Activated CD4-positive, alpha-beta memory T cell treated with anti-CD3 and anti-CD28 coated beads, Interleukin-2, amount 10 ng/mL, durations not matched to agents 7 days and 5 days (primary cell): ENCODE results near the gene TCF21. TPM values are rescaled to one million over a fixed set of nuclear protein-coding genes. Genes with fewer than 3 reads are reported as not detected.
"Not testable (repeated sequence)": the region's sequence is repeated elsewhere in the genome, so short reads cannot be mapped to it uniquely, and the experiment has no call there.

Source experiments
- CTCF ChIA-PET: fragments of 350-600 bp; sonication (Branson Sonifier 250); formaldehyde crosslinking; loops from one replicate; lab custom pipeline; 2021; ENCODE audit warnings: antibody characterized with exemption, inconsistent platforms; lab: Charles Lee
- POLR2A ChIA-PET: fragments of 350-600 bp; sonication (Branson Sonifier 250); formaldehyde crosslinking; loops from one replicate; lab custom pipeline; 2021; ENCODE audit warnings: antibody characterized with exemption; lab: Charles Lee
- DNase-seq: peaks from one replicate; pipeline ENCODE4 v3.0.0-alpha.2; 2020
- H3K27ac Mint-ChIP-seq: one replicate; pipeline ENCODE4 v1.8.0; 2021; ENCODE audit warnings: mild to moderate bottlenecking, mixed read lengths
- H3K27me3 Mint-ChIP-seq: one replicate; pipeline ENCODE4 v1.8.0; 2021; ENCODE audit warnings: mixed read lengths
- H3K36me3 Mint-ChIP-seq: one replicate; pipeline ENCODE4 v1.8.0; 2021; ENCODE audit warnings: low read depth, mixed read lengths
- H3K4me1 Mint-ChIP-seq: one replicate; pipeline ENCODE4 v1.8.0; 2021; ENCODE audit warnings: mixed read lengths
- H3K4me3 Mint-ChIP-seq: one replicate; pipeline ENCODE4 v1.8.0; 2021; ENCODE audit warnings: mild to moderate bottlenecking, mixed read lengths
- H3K9me3 Mint-ChIP-seq: one replicate; pipeline ENCODE4 v1.8.0; 2021; ENCODE audit warnings: mixed read lengths
- total RNA-seq, 2 experiments: library from RNA; stranded (reverse); gene quantifications; one replicate each; pipeline ENCODE4 v1.2.3, GENCODE V29; 2021

The TCF21 gene
- total RNA-seq = not detected

- no peak for DNase-seq
- no peak within 1 kb of the TSS for H3K27ac Mint-ChIP-seq
- ChIA-PET CTCF (no interaction called here), POLR2A (no interaction called here)
- H3K27me3 Mint-ChIP-seq = peaks cover 79% of the 10 kb centered on the region
- no peak within 1 kb of the TSS for H3K4me3 Mint-ChIP-seq
- H3K36me3 Mint-ChIP-seq = no peaks in the 10 kb centered on the region
- H3K4me1 Mint-ChIP-seq = peaks cover 28% of the 10 kb centered on the region
- no peaks in the 10 kb centered on the region for H3K9me3 Mint-ChIP-seq
These were observed at the start of gene TCF21 for GRCh38 chr6:133888929-133889556. Gene TCF21, plus strand, starts transcription at chr6:133889113. Its CDS starts 285 bp downstream, at chr6:133889398.

- H3K27ac Mint-ChIP-seq = no peak overlapping the region
- peaks cover 8% of the 10 kb centered on the region for H3K27me3 Mint-ChIP-seq
- POLR2A ChIA-PET = no interaction called here
- peaks cover 6% of the 10 kb centered on the region for H3K4me1 Mint-ChIP-seq
- H3K36me3 Mint-ChIP-seq = no peaks in the 10 kb centered on the region
- CTCF ChIA-PET = interaction anchor here (1.7 to 2.6 kb wide), 2 partner anchors 24 to 80 kb away, joined by 5 to 6 read pairs; no protein-coding TSS in a partner anchor
- H3K9me3 Mint-ChIP-seq = no peaks in the 10 kb centered on the region
- no peak overlapping the region for H3K4me3 Mint-ChIP-seq
- no peak for DNase-seq
These were observed 47.7 kb upstream of the TCF21 start for GRCh38 chr6:133841176-133841575.

- POLR2A ChIA-PET = no interaction called here
- Mint-ChIP-seq H3K27ac (no peak overlapping the region), H3K4me1 (peaks cover 2% of the 10 kb centered on the region), H3K27me3 (peaks cover 15% of the 10 kb centered on the region), H3K36me3 (no peaks in the 10 kb centered on the region), H3K9me3 (no peaks in the 10 kb centered on the region), H3K4me3 (no peak overlapping the region)
- CTCF ChIA-PET = interaction anchor here (2.6 kb wide), 1 partner anchor 78 kb away, joined by 6 read pairs; no protein-coding TSS in a partner anchor
- DNase-seq = no peak
These were observed 45.8 kb upstream of the TCF21 start for GRCh38 chr6:133843098-133843497.

- POLR2A ChIA-PET = no interaction called here
- H3K36me3 Mint-ChIP-seq = no peaks in the 10 kb centered on the region
- H3K4me3 Mint-ChIP-seq = no peak overlapping the region
- CTCF ChIA-PET = no interaction called here
- H3K27ac Mint-ChIP-seq = no peak overlapping the region
- H3K9me3 Mint-ChIP-seq = no peaks in the 10 kb centered on the region
- DNase-seq = no peak
- H3K4me1 Mint-ChIP-seq = no peaks in the 10 kb centered on the region
- peaks cover 15% of the 10 kb centered on the region for H3K27me3 Mint-ChIP-seq
These were observed 44.2 kb upstream of the TCF21 start for GRCh38 chr6:133844709-133845108.

- ChIA-PET POLR2A (no interaction called here), CTCF (no interaction called here)
These were observed 34.9 kb upstream of the TCF21 start for GRCh38 chr6:133854041-133854363.

GRCh38 chr6:133854364-133855275, 34.3 kb upstream of the TCF21 start:
- Mint-ChIP-seq H3K27me3 (peaks cover 57% of the 10 kb centered on the region), H3K4me3 (no peak overlapping the region), H3K4me1 (peaks cover 3% of the 10 kb centered on the region), H3K27ac (no peak overlapping the region), H3K9me3 (no peaks in the 10 kb centered on the region), H3K36me3 (peaks cover 4% of the 10 kb centered on the region)
- no peak for DNase-seq
- ChIA-PET POLR2A (no interaction called here), CTCF (no interaction called here)

More at GRCh38 chr6:133854041-133854363, 34.9 kb upstream of the TCF21 start:
- H3K36me3 Mint-ChIP-seq = peaks cover 4% of the 10 kb centered on the region
- H3K27ac Mint-ChIP-seq = no peak overlapping the region
- DNase-seq = no peak
- peaks cover 3% of the 10 kb centered on the region for H3K4me1 Mint-ChIP-seq
- no peak overlapping the region for H3K4me3 Mint-ChIP-seq
- H3K9me3 Mint-ChIP-seq = no peaks in the 10 kb centered on the region
- peaks cover 54% of the 10 kb centered on the region for H3K27me3 Mint-ChIP-seq

- Mint-ChIP-seq H3K27ac (no peak overlapping the region), H3K9me3 (no peaks in the 10 kb centered on the region), H3K4me1 (peaks cover 3% of the 10 kb centered on the region), H3K4me3 (no peak overlapping the region), H3K27me3 (peaks cover 56% of the 10 kb centered on the region), H3K36me3 (peaks cover 4% of the 10 kb centered on the region)
- CTCF ChIA-PET = no interaction called here
- POLR2A ChIA-PET = no interaction called here
- DNase-seq = no peak
These were observed 33.5 kb upstream of the TCF21 start for GRCh38 chr6:133855276-133855990.

- Mint-ChIP-seq H3K9me3 (no peaks in the 10 kb centered on the region), H3K4me1 (peaks cover 3% of the 10 kb centered on the region), H3K36me3 (peaks cover 4% of the 10 kb centered on the region), H3K4me3 (no peak overlapping the region), H3K27ac (no peak overlapping the region), H3K27me3 (peaks cover 52% of the 10 kb centered on the region)
- POLR2A ChIA-PET = no interaction called here
- CTCF ChIA-PET = no interaction called here
- no peak for DNase-seq
These were observed 32.9 kb upstream of the TCF21 start for GRCh38 chr6:133855991-133856370.

- Mint-ChIP-seq H3K27ac (no peak overlapping the region), H3K9me3 (peaks cover 1% of the 10 kb centered on the region), H3K36me3 (peaks cover 4% of the 10 kb centered on the region), H3K4me1 (peaks cover 3% of the 10 kb centered on the region), H3K27me3 (peaks cover 46% of the 10 kb centered on the region), H3K4me3 (no peak overlapping the region)
- CTCF ChIA-PET = no interaction called here
- POLR2A ChIA-PET = no interaction called here
- DNase-seq = no peak
These were observed 32.0 kb upstream of the TCF21 start for GRCh38 chr6:133856911-133857310.

- Mint-ChIP-seq H3K4me3 (no peak overlapping the region), H3K4me1 (peaks cover 3% of the 10 kb centered on the region), H3K36me3 (peaks cover 4% of the 10 kb centered on the region), H3K9me3 (peaks cover 9% of the 10 kb centered on the region), H3K27me3 (peaks cover 41% of the 10 kb centered on the region), H3K27ac (no peak overlapping the region)
- ChIA-PET POLR2A (no interaction called here), CTCF (no interaction called here)
- no peak for DNase-seq
These were observed 31.2 kb upstream of the TCF21 start for GRCh38 chr6:133857696-133858095.

- Mint-ChIP-seq H3K9me3 (peaks cover 17% of the 10 kb centered on the region), H3K27me3 (peaks cover 12% of the 10 kb centered on the region)
- H3K4me3 Mint-ChIP-seq, DNase-seq, CTCF ChIA-PET, H3K36me3 Mint-ChIP-seq, H3K4me1 Mint-ChIP-seq, H3K27ac Mint-ChIP-seq, POLR2A ChIA-PET: not testable (repeated sequence)
These were observed 27.6 kb upstream of the TCF21 start for GRCh38 chr6:133861337-133861736.

GRCh38 chr6:133863228-133863627, 25.7 kb upstream of the TCF21 start:
- no peak overlapping the region for H3K27ac Mint-ChIP-seq
- CTCF ChIA-PET = no interaction called here
- H3K4me3 Mint-ChIP-seq = no peak overlapping the region
- peaks cover 8% of the 10 kb centered on the region for H3K27me3 Mint-ChIP-seq
- no peaks in the 10 kb centered on the region for H3K4me1 Mint-ChIP-seq
- POLR2A ChIA-PET = no interaction called here
- peaks cover 17% of the 10 kb centered on the region for H3K9me3 Mint-ChIP-seq
- DNase-seq = no peak
- H3K36me3 Mint-ChIP-seq = no peaks in the 10 kb centered on the region

- Mint-ChIP-seq H3K4me1 (no peaks in the 10 kb centered on the region), H3K27ac (no peak overlapping the region), H3K36me3 (no peaks in the 10 kb centered on the region), H3K9me3 (peaks cover 17% of the 10 kb centered on the region), H3K27me3 (peaks cover 5% of the 10 kb centered on the region), H3K4me3 (no peak overlapping the region)
- ChIA-PET POLR2A (no interaction called here), CTCF (no interaction called here)
- DNase-seq = no peak
These were observed 23.2 kb upstream of the TCF21 start for GRCh38 chr6:133865680-133866079.
